NCI-H2107 (cell line): ENCODE measurements around the gene LTBR.
"Not testable (repeated sequence)": the region's sequence is repeated elsewhere in the genome, so short reads cannot be mapped to it uniquely, and the experiment has no call there.

Experiments
- DNase-seq: peaks from one replicate; lab custom pipeline; 2025; lab: John Stamatoyannopoulos, UW

The LTBR gene

GRCh38 chr12:6383572-6384498 lies at the start of gene LTBR:
LTBR (plus strand) TSS chr12:6384162; CDS start chr12:6384359, 197 bp downstream.
- no peak for DNase-seq

DNA sequence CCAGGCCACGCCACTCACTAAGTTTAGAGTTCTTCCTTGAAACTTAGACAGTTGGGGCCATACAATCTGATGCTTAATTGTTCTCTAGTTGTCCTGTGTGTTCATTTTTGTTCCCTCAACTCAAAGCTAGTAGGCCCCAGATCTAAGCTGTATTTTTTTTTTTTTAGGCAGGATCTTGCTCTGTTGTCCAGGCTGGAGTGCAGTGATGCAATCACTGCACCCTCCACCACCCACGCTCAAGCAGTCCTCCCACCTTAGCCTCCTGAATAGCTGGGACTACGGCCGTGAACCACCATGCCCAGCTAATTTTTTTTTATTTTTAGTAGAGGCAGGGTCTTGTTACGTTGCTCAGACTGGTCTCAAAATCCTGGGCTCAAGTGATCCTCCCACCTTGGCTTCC lies 49.6 kb upstream of the LTBR start:
- DNase-seq = no peak

DNA sequence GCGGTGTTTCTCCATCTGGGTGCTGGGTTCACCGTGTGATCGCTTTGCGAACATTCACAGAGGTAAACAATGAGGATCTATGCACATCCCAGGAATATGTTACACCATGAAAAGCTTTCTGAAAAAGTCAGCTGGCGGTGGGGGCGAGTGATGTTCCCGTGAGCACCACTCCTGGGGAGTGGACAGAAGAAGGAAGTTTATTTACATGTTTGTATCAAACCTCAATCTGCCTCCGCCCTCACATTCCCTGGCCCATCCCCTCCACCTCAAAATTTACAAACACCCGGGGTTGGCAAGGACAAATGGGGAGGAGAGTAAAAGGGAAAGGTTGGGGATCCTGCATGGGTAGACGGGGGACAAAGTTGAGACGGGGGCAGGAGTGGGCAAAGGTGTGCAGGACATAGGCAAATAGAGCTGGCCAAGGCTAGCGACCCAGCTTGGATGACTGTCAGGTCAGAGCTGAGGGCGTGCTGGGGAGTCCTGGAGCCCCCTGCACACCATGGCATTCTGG lies 49.0 kb upstream of the LTBR start:
- no peak for DNase-seq

GRCh38 chr12:6335451-6336078 lies 48.4 kb upstream of the LTBR start:
- no peak for DNase-seq

- peak; percentile 61 for DNase-seq
These were observed 47.7 kb upstream of the LTBR start for GRCh38 chr12:6336079-6336888.

GRCh38 chr12:6336889-6337853 lies 46.8 kb upstream of the LTBR start:
- no peak for DNase-seq

DNA sequence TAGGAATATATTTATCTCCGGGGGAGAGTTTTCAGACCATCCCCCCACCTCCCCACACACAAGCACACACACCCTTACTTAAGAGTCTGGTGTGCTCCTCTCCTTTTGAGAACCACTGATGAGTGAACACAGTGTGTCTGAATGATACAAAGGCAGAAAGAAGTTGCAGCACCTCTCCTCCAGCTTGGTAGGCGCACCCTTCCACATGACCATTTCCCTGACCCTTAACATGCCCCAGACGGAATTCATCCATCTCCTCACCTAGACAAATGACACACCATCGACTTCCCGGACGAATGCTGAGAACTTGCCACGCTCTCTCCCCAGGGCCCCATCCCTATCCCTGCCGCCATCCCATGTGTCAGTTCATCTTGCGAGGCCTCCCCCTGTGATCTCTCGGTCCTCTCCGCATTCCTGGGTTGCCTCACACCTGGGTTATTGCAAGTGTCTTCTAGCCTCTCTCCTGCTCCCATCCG lies 46.0 kb upstream of the LTBR start:
- DNase-seq = no peak

DNA sequence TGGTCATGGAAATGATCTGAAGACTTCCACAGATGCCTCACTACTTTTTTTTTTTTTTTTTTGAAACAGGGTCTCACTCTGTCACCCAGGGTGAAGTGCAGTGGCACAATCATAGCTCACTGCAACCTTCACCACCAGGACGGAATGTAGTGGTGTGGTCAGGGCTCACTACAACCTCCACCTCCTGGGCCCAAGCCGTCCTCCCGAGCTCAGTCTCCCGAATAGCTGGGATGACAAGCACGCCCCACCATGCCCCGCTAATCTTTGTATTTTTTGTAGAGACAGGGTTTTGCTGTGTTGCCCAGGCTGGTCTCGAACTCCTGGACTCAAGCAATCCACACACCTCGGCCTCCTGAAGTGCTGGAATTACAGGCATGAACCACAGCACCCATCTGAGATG lies 45.4 kb upstream of the LTBR start:
- DNase-seq = not testable (repeated sequence)

GRCh38 chr12:6338955-6339354 lies 45.0 kb upstream of the LTBR start:
- DNase-seq = no peak

- no peak for DNase-seq
These were observed 43.8 kb upstream of the LTBR start for GRCh38 chr12:6340032-6340638.

GRCh38 chr12:6340745-6341416 lies 43.1 kb upstream of the LTBR start:
- DNase-seq = no peak

GRCh38 chr12:6341417-6342139 lies 42.4 kb upstream of the LTBR start, which contains the start of gene TNFRSF1A:
TNFRSF1A (minus strand) TSS chr12:6342076; CDS start chr12:6341814, 262 bp downstream.
- no peak for DNase-seq

- no peak for DNase-seq
These were observed 41.6 kb upstream of the LTBR start for GRCh38 chr12:6342140-6342889.

- DNase-seq = no peak
These were observed 40.4 kb upstream of the LTBR start for GRCh38 chr12:6343518-6343917.

GRCh38 chr12:6344101-6344660 lies 39.8 kb upstream of the LTBR start:
- not testable (repeated sequence) for DNase-seq

DNA sequence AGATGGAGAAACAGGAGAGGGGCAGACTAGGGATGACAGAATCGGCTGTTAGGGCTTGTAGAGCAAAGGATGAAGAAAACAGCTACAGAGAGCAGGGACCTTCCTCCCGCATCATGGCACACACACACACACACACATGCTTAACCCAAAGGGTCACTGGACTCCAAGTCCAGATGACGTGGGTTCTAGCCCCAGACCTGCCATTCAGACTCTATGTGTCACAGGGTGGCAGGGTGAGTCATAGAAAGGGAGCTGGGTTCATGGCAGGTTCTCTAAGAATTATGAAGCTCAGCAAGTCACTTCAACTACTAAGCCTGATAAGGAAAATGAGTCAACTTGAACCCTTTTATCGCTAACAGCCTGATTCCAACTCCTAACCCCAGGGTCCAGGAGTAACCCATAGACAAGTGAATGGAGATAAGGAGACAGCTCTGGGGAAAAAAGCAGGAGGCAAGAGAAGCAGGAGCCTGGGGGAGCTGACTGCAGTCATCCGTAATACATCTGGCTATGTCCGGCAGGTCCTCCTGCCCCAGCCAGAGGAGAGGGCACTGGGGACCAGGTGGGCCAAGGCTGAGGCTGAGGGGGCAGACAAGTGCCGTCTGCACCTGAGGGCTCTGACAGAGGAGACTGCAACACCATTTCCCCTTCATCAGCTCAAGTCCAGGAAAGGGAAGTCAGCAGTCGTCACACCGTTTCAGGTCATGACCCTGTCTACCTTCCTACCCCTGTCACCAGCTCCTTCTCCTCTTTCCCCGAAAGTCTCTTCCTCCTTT lies 38.5 kb upstream of the LTBR start:
- no peak for DNase-seq

DNA sequence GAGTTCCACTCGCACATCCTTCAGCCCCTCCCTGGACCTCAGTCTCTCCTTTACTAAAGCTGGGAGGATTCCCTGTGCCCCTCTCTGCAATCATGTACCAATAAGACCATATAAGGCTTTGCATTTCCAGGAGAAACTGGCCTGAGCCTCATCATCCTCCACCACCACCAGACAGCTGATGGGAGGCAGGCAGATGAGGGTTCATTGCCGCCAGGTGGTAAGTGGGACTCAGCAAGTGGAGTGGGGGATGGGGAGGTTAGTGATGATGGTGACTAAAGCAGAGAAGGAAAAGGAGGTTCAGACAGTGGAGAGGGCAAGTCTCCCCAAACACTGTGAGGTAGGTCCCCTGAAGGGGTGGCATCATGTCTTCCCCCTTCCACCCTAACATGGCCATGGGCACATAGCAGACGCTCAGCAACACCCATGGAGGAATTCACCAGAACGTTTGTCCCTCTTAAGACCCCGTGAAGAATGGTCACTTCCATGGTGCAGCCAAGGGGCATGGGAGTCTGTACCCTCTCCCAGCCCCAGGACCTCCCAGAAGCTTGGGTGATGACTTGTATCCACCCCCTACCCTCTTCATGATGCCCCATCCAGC lies 37.6 kb upstream of the LTBR start:
- no peak for DNase-seq
